Endometrium (tissue), 2 donors: ENCODE data around the gene SEC23IP.
"Not testable (repeated sequence)": the region's sequence is repeated elsewhere in the genome, so short reads cannot be mapped to it uniquely, and the experiment has no call there.

Source experiments
- FAIRE-seq: peaks from 2 replicates; lab custom pipeline; 2012; peaks lifted over from hg19 to GRCh38; lab: Jason Lieb, UNC
- donor health status: control.
- donor health status: control.

SEC23IP gene

DNA sequence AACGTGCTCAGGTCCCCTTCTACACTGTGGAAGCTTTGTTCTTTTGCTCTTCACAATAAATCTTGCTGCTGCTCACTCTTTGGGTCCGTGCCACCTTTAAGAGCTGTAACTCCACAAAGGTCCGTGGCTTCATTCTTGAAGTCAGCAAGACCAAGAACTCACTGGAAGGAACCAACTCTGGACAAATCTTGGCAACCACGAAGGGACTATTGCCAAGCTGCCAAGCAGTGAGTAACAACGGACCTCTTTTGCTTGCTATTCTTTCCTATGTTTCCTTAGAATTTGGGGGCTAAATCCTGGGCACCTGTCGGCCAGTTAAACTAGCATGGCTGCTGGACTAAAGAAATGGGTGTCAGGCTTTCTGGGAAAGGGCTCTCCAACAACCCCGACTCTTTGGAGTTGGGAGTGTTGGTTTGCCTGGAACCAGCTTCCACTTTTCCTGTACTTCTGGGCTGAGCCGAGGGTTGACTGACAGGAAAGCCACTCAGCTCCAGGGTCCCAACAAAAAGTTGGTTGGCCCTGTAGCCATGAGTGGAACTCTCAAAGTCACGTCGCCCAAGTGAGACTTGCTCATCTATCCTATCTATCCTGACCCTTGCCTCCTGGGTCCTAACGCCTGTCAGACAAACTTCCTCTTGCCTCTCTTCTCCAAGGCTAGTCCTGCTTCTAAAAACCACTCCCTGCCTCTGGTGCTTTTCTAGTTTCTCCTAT lies 8.5 kb upstream of the SEC23IP start:
- not testable (repeated sequence) for FAIRE-seq

DNA sequence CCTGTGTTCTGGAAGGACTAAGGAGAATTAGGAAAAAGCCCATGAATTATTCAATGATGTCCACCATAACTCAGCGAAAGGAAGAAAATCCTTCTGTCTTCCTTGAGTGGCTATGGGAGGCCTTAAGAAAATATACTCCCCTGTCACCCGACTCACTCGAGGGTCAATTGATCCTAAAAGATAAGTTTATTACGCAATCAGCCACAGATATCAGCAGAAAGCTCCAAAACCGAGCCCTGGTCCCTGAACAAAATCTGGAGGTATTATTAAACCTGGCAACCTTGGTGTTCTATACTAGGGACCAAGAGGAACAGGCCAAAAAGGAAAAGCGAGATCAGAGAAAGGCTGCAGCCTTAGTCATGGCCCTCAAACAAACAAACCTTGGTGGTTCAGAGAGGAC lies 6.5 kb upstream of the SEC23IP start:
- not testable (repeated sequence) for FAIRE-seq

DNA sequence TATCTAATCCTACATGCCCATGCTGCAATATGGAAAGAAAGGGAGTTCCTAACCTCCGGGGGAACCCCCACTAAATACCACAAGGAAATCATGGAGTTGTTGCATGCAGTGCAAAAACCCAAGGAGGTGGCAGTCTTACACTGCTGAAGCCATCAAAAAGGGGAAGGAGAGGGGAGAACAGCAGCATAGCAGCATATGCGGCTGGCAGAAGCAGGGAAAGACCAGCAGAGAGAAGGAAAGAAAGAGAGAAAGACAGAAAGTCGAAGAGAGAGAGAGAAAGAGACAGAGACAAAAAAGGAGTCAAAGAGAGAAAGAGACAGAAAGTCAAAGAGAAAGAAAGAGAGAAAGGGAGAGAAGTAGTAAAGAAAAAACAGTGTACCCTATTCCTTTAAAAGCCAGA lies 3.8 kb upstream of the SEC23IP start:
- not testable (repeated sequence) for FAIRE-seq

DNA sequence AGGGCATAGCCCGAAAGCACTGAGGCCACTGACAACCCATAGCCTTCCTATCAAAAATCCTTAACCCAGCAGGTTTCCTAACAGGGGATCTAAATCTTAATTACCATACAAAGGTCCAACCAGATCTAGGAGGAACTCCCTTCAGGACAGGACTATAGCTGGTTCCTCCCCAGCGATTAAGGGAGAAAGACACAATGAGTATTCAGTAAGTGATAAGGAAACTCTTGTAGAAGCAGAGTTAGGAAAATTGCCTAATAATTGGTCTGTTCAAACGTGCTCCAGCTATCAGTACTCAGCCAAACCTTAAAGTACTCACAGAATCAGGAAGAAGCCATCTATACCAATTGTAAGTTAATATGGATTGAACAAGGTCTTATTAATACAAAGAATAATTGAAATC lies 3.3 kb upstream of the SEC23IP start:
- FAIRE-seq, result not testable (repeated sequence)

DNA sequence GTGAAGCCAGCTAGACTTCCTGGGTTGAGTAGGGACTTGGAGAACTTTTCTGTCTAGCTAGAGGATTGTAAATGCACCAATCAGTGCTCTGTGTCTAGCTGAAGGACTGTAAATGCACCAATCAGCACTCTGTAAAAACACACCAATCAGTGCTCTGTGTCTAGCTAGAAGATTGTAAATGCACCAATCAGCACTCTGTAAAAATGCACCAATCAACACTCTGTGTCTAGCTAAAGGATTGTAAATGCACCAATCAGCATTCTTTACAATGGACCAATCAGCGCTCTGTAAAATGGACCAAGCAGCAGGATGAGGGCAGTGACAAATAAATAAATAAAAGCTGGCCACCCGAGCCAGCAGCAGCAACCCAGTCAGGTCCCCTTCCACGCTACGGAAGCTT lies 2.2 kb upstream of the SEC23IP start:
- FAIRE-seq, result not testable (repeated sequence)

DNA sequence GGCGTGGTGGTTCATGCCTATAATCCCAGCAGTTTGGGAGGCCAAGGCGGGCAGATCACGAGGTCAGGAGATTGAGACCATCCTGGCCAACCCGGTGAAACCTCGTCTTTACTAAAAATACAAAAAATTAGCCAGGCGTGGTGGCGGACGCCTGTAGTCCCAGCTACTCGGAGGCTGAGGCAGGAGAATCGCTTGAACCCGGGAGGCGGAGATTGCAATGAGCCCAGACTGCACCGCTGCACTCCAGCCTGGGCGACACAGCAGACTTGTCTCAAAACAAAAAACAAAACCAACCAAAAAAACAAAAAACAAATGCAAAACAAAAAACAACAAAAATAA lies 712 bp upstream of the SEC23IP start:
- FAIRE-seq, result not testable (repeated sequence)

DNA sequence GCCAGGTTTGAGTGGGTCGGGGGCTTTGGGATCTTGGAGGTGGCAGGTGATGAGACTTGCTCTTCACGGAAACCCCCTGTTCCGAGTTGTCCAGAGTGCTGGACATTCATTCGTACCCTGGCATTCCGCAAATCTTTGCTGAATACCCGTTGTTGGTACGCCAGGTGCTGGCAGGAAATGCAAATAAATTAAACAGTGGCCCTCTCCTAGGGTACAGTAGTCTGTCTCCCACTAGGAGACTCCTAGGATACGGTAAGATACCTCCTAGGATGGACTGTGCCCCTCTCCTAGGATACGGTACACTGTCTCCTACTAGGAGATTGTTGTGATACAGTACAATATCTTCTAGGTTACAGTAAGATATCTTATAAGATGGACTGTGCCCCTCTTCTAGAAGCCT lies 544 bp downstream of the SEC23IP start:
- FAIRE-seq, result no peak

DNA sequence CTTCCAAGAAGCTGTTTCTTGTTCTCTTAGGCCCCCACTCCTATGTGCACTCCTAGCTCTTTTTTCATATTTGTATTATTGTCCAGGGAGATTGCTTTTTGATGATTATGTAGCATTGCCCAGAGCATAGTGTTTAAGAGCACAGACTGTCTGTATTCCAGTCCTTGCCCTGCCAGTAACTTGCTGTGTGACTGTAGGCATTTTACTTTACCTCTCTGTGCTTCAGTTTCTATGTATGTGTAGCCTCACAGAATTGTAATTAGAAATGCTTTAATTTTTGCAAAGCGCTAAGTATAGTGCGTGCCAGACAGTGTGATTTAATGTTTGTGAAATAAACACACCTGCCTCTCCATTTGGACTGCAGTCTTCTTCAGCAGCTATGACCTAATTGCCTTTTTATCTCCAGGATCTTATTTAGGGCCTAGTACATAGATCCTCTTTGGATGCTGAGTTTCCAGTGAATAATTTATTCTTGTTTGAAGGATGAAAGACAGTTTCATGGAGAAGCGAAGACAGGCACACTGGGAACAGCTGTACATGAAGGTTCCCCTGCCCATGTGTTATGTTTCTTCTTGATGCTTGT lies 1.4 kb downstream of the SEC23IP start:
- no peak for FAIRE-seq

DNA sequence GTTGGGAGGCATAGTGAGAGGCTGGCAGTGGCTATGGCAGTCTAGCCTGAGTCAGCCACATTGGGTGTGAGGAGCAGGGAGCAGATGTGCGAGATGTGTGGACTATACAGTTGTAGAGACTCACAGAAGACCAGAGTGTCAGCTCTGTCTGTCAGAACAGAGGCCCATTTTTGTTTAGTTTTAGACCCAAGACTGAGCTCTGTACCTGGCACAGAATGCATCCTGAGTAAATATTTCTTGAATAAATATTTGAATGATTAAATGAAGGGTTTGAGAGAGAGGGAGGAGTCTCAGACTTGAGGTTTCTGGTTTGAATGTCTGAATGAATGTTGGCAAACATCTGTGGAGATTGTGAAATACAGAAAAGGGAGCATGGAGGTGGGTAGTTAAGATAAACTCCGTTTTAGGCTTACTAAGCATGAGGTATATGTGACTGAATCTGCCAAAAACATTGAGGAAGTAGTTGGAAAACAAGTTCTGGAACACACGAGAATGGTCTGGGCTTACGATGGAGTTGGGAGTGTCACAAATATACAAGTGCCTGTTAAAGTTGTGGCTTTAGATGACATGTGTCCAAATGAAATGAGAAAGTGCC lies 3.6 kb downstream of the SEC23IP start:
- no peak for FAIRE-seq

DNA sequence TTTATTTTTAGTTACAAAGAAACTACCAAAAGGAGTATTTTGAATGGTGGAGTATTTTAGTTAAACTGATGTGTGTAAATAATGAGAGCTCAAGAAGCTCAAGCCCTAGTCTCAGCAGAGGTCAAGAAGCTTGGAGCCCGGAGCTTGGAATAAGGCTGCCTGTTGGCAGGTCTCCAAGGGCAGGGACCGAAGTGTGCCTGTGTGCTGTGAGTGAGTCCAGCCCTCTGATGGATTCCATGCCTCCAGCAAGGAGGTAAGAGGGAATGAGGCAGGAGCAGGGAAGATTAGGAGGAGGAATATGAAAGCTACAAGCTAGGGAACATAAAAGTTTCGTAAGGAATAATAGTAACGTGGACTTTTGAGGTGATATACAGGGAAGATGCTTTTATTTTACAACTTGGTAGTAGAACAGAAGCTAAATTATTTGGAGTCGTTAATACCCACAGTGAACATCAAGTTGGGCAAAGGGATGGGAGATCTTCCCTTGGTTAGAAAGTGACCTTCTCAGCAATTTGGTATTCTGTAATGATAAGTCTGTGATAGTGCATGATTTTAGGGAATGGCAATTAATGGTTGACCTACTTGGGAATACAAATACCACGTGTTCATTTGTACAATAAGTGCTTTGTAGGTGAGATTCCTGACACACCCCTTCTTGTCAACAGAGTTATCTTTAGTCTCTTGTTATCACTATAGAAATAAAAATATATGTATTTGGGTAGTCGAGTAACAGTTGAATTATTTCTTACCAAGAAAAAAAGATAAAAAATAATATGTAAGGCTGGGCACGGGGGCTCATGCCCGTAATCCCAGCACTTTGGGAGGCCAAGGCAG lies 4.6 kb downstream of the SEC23IP start:
- FAIRE-seq, result no peak

DNA sequence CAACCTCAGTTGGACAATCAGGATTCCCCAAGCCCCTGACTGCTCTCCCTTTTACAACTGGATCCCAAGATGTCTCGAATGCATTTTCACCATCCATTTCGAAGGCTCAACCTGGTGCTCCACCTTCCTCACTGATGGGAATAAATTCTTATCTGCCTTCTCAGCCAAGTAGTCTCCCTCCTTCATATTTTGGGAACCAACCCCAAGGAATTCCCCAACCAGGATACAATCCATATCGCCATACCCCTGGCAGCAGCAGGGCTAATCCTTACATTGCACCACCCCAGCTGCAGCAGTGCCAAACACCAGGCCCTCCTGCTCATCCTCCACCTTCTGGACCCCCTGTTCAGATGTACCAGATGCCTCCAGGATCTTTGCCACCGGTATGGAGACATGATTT lies 6.0 kb downstream of the SEC23IP start:
- no peak for FAIRE-seq

DNA sequence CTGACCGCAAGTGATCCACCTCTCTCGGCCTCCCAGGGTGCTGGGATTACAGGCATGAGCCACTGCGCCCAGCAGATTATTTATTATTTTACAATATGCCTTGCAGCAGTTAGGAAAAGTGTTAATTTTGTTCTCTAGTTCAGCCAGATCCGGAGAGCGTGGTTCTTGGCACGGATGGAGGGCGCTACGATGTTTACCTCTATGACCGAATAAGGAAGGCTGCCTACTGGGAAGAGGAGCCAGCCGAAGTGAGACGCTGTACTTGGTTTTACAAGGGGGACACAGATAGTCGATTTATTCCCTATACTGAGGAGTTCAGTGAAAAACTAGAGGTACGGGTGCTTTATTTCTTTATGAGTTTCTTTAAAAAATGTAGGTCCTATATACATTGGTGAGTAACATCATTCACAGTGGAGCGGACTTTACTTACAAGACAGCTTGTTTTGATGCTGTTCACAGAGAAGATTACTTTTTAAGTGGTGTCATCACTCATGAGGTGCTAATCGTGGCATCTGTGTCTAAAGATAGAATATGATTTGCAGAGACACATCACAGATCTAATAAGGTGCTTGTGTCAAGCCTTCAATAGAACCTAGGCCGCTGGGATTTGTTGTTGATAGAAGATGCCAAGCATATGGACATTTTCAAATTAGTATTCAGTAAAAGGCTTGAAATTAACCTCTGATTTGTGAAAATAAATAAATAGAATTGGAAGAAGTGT lies 11.6 kb downstream of the SEC23IP start:
- no peak for FAIRE-seq

DNA sequence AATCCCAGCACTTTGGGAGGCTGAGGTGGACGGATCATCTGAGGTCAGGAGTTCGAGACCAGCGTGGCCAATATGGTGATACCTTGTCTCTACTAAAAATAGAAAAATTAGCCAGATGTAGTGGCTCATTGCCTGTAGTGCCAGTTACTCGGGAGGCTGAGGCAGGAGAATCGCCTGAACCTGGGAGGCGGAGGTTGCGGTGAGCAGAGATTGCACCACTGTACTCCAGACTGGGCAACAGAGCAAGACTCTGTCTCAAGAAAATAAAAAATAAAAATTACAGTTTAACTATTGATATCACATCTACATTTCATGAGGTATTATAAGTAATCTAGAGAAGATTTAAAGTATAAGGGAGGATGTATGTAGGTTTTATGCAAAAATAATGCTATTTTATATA lies 15.2 kb downstream of the SEC23IP start:
- FAIRE-seq, result not testable (repeated sequence)

DNA sequence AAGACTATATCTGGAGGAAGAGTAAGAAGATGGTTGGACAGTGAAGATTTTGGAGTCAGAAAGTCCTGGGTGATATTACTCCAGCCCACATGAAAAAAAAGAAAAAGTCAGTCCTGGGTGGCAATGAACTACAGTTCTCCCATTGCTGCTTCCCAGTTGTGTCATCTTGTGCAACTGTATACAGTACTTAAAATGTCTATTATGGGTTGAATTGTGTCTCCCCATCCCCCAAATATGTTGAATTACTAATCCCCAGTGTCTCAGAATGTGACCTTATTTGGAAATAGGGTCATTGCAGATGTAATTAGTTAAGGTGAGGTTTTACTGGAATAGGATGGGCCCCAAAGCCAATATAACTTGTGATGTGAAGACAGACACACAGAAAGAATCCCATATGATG lies 15.6 kb downstream of the SEC23IP start:
- FAIRE-seq, result no peak

DNA sequence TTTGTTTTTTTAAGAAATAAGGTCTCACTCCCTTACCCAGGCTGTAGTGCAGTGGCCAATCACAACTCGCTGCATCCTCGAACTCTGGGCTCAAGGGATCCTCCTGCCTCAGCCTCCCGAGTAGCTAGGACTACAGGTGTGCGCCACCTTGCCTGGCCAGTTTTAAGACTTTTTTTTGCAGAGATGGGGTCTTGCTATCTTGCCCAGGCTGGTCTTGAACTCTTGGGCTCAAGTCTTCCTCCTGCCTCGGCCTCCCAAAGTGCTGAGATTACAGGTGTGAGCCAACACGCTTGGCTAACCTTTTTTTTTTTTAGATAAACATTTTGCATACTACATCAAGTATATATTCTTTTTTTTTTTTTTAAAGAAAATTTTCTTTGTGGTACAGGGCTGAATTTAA lies 18.2 kb downstream of the SEC23IP start:
- FAIRE-seq, result no peak

DNA sequence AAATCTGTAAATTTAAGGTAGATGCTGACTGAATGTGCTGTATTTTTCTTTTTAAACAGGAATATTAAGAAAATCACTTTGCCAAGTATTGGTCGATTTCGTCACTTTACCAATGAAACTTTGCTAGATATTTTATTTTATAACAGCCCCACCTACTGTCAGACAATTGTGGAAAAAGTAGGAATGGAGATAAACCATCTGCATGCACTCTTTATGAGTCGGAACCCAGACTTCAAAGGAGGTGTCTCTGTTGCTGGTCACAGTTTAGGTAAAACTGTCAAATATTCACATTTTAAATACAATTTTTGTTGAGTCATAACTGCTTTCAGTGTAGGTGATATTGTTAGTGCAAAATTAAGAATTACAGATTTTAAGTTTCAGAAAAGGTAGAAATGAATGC lies 25.2 kb downstream of the SEC23IP start:
- no peak for FAIRE-seq

DNA sequence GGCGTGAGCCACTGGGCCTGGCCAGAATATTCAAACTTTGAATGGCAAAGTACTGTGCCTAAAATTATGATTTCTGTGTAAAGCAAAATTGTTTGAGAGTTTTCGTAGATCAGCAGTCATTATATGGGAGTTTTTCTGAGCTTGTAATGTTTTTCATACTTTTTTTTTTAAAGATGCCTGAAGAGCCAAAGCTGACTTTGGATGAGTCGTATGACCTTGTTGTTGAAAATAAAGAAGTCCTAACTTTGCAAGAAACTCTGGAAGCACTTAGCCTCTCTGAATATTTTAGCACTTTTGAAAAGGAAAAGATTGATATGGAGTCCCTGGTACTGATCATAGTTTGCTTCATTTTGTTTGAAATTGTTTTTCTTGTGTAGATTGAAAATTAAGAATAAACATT lies 26.7 kb downstream of the SEC23IP start:
- no peak for FAIRE-seq

DNA sequence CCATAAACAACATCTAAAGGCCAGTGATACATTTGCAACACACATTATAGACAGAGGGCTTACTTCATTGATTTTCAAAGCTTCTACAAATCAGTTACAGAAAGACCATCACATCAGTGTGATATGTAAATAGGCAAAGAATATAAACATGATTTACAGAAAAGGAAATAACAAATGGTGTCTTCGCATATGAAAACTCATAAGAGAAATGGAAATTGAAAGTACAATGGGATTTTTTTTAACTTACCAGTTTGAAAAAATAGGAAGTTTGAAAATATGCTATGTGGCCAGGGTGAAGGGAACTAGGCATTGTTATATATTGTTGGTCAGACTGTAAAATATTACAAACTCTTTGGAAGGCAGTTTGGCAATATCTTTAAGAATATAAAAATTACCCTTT lies 27.3 kb downstream of the SEC23IP start:
- FAIRE-seq, result no peak

DNA sequence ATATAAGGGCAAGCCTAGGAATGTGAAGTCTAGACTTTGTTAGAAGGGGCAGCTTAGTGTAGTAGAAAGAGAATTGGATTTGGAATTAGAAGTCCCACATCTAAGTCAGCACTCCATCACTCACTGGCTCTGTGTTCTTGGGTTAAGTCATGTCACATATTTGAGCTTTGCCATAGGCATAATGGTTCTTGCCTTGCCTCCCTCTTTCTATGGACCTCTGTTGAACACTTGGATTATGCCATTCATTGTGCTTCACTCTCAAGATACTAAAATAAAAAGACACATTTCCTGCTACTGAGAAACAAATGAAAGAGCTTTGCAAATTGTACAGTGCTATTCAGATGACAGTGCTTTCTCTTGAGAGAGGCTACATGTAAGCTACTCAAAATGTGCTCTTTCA lies 35.9 kb downstream of the SEC23IP start:
- FAIRE-seq, result no peak

DNA sequence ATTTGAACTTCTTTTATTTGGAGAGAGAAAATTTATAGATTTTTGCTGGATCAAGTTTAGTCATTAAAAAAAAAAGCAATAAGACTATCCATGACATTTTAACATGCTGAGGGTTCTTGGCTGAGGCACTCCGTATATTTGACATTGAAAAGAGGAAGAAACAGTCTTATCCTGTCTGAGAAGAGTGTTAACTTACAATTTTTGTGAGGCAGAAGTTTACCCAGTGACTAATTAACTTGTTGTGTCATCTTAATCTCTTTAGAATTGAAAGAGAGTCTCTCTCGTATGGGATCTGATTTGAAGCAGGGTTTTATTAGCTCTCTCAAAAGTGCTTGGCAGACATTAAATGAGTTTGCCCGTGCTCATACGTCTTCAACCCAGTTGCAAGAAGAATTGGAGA lies 39.3 kb downstream of the SEC23IP start:
- no peak for FAIRE-seq

DNA sequence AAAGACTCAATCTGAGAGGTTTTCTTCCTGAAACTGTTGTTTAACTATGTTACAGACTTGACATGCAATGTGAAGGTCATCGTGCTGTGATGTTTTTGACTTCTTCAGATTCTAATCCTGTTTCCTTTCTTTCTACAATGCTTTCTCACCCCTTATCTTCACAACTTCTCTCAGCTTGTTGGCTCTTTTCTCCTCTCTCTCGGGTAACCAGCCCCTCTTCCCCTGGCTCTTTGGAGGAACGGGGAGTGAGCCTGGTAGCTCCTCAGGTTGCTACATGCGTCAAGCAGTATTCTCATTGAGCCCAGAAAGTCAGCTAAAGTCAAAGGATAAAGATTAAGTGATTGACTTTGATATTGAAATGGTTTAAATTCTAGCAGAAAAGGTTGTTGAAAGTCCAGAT lies 40.1 kb downstream of the SEC23IP start:
- FAIRE-seq, result no peak

DNA sequence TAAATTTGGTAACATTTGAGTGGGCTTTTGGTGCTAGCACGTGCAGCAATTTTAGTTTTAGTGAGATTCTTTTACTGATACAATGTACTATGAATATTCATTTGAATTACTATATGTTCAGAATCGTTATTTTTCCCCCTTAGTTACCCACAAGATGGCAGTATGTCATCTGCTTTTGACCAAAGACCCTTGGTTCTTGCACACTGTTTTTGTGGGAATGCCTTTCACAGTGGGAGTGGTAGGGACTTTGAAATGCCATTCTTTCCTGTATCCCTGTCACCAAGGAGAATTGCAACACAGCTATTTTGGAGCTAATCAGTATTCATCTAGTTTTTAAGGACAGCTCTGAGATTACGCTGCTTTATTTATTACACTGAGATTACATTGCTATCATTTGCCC lies 40.6 kb downstream of the SEC23IP start:
- FAIRE-seq, result no peak
